ENCODE measurements around the gene C19orf73. TPM values are rescaled to one million over a fixed set of nuclear protein-coding genes. Genes with fewer than 3 reads are reported as not detected.

Gene C19orf73
- total RNA-seq, 1 donor from 2014 or later: not detected

GRCh38 chr19:49085868-49086232 is 33.1 kb downstream of the C19orf73 start:
- peak overlapping the region; percentile 69 to 72 for H3K4me3 ChIP-seq
- no peak for DNase-seq (ENCODE audit: extremely low spot score in 2 of 2)
- H3K27me3 ChIP-seq: no peaks in the 10 kb centered on the region
- peak overlapping the region; percentile 80 for H3K27ac ChIP-seq
- peaks cover 0 to 24% of the 10 kb centered on the region in 2 donors for H3K36me3 ChIP-seq
- intact Hi-C loops (cut with DNase I): no loop called here
- TF ChIP-seq POLR2AphosphoS5 (IDR thresholded peaks at IDR 0.05; ENCODE audit: insufficient read depth in 1 of 2, low read depth in 1 of 2): no peak
- no peak for TF ChIP-seq POLR2A (IDR thresholded peaks at IDR 0.05)
- TF ChIP-seq, protein P1, sequence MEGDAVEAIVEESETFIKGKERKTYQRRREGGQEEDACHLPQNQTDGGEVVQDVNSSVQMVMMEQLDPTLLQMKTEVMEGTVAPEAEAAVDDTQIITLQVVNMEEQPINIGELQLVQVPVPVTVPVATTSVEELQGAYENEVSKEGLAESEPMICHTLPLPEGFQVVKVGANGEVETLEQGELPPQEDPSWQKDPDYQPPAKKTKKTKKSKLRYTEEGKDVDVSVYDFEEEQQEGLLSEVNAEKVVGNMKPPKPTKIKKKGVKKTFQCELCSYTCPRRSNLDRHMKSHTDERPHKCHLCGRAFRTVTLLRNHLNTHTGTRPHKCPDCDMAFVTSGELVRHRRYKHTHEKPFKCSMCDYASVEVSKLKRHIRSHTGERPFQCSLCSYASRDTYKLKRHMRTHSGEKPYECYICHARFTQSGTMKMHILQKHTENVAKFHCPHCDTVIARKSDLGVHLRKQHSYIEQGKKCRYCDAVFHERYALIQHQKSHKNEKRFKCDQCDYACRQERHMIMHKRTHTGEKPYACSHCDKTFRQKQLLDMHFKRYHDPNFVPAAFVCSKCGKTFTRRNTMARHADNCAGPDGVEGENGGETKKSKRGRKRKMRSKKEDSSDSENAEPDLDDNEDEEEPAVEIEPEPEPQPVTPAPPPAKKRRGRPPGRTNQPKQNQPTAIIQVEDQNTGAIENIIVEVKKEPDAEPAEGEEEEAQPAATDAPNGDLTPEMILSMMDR (IDR thresholded peaks at IDR 0.05): no peak
- H3K9me3 ChIP-seq: no peaks in the 10 kb centered on the region
- peaks cover 29% of the 10 kb centered on the region for H3K4me1 ChIP-seq

DNA sequence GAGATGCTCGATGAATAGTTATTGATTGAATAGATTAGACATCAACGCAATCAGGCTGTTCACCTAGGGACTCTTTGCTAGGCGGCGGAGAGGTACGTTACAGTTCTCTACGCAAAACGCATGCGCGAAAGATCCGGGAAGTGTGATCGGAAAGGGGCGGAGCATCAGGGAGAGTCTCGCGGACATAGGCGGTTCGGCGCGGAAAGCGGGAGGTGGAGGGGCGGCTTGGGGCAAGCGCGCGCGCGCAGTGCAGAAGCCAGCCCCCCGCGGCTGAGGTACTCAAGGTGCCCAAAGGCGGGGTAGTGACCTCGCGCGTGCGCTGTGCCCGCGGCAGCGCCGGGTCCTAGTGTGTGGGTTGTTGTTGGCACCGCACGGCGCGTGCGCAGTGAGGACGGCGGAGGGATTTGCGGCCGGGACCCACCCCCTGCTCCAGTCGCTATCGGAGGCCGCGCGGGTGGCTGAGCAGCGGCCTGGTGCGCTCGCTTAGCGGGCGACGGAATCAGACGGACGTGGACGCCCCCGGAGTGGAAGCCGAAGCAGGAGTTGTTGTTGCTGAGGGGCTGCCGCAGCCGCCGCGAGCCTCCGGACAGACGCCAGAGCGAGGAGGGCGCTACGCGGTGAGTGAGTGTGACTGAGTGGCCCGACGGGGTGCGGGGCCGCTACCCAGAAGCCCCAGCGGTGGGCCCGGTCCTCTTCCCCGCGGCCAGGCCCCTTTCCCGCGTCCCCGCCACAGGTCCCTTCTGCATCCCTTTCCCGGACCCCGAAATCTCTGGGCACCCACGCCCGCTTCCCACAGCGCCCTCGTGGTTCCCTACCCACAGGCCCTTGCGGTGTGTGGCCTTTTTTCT is 33.7 kb downstream of the C19orf73 start, which contains the start of gene SNRNP70:
TSS of gene SNRNP70 (plus strand) at position 432 of the 848 bp plus-strand sequence. CDS start 964 bp downstream, outside the sequence.
- Histone ChIP-seq H3K9me3 (no peaks in the 10 kb centered on the region), H3K4me1 (peaks cover 29% of the 10 kb centered on the region), H3K27ac (peak within 1 kb of the TSS; percentile 80), H3K27me3 (no peaks in the 10 kb centered on the region), H3K4me3 (peak within 1 kb of the TSS; percentile 69 to 72), H3K36me3 (peaks cover 0 to 18% of the 10 kb centered on the region in 2 donors)
- TF ChIP-seq, protein P1 (IDR thresholded peaks at IDR 0.05): no peak
- TF ChIP-seq POLR2AphosphoS5 (IDR thresholded peaks at IDR 0.05; ENCODE audit: insufficient read depth in 1 of 2, low read depth in 1 of 2) (peak; percentile 95 to 97), POLR2A (IDR thresholded peaks at IDR 0.05) (peak in 1 of 2 donors; percentile 77)
- peak in 1 of 2 donors; percentile 98 for DNase-seq (ENCODE audit: extremely low spot score in 2 of 2)
- intact Hi-C loops (cut with DNase I): no loop called here

DNA sequence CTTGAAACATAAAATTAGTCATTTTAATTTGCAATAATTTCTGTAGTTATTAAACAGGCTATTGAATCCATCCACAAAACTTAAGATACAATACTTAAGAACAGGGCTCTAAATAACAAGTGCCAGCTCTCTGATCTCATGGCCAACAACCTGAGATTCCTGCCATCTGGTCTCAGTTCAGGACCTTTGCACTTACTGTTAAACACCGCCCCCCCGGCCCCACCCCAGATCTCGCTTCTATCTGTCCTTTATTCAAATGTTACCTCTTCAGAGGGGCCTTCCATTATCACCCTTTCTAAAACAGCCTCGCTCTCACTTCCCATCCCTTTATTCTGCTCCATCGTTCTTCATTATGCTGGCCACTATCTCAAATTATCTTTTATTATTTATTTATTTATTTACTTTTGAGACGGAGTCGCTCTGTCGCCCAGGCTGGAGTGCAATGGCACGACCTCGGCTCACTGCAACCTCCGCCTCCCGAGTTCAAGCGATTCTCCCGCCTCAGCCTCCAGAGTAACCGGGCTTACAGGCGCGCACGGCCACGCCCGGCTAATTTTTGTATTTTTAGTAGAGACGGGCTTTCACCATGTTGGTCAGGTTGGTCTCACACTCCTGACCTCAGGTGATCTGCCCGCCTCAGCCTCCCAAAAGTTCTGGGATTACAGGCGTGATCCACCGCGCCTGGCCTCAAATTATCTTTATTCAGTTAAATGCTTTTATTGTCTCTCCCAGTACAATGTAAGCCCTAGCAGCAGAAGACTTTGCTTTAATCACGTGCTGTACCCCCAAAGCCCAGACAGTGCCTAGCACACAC is 34.5 kb downstream of the C19orf73 start:
- intact Hi-C loops (cut with DNase I): no loop called here
- DNase-seq (ENCODE audit: extremely low spot score in 2 of 2): no peak
- Histone ChIP-seq H3K27ac (peak overlapping the region; percentile 80), H3K4me1 (peaks cover 29% of the 10 kb centered on the region), H3K9me3 (no peaks in the 10 kb centered on the region), H3K36me3 (peaks cover 0 to 12% of the 10 kb centered on the region in 2 donors), H3K27me3 (no peaks in the 10 kb centered on the region), H3K4me3 (peak overlapping the region; percentile 69 to 72)
- TF ChIP-seq POLR2AphosphoS5 (IDR thresholded peaks at IDR 0.05; ENCODE audit: insufficient read depth in 1 of 2, low read depth in 1 of 2) (no peak), POLR2A (IDR thresholded peaks at IDR 0.05) (no peak)
- TF ChIP-seq, protein P1 (IDR thresholded peaks at IDR 0.05): no peak

- H3K9me3 ChIP-seq: no peaks in the 10 kb centered on the region
- no peaks in the 10 kb centered on the region for H3K27me3 ChIP-seq
- DNase-seq (ENCODE audit: extremely low spot score in 2 of 2): no peak
- no peak overlapping the region for H3K27ac ChIP-seq
- intact Hi-C loops (cut with DNase I): no loop called here
- H3K4me1 ChIP-seq: peaks cover 11% of the 10 kb centered on the region
- H3K4me3 ChIP-seq: no peak overlapping the region
- no peaks in the 10 kb centered on the region for H3K36me3 ChIP-seq
- TF ChIP-seq, protein P1 (IDR thresholded peaks at IDR 0.05): no peak
- TF ChIP-seq POLR2AphosphoS5 (IDR thresholded peaks at IDR 0.05; ENCODE audit: insufficient read depth in 1 of 2, low read depth in 1 of 2) (no peak), POLR2A (IDR thresholded peaks at IDR 0.05) (no peak)
Measured at GRCh38 chr19:49081273-49081672, 37.7 kb downstream of the C19orf73 start.
